Activated T-cell treated with anti-CD3 and anti-CD28 coated beads, Interleukin-2, amount 50 U/mL, for 4 hours (primary cell): Measurements from ENCODE around the gene ATP7B. TPM values are rescaled to one million over a fixed set of nuclear protein-coding genes. Genes with fewer than 3 reads are reported as not detected.

ENCODE experiments used
- ATAC-seq, 2 donors: fragments of 200-7000 bp; cut with Tn5 transposase; one replicate each; pipeline ENCODE4 v1.10.0; 2021
- DNase-seq: peaks from one replicate; pipeline ENCODE4 v3.0.0-alpha.2; 2020
- H3K27me3 Mint-ChIP-seq: one replicate; pipeline ENCODE4 v1.8.0; 2021; ENCODE audit warnings: low read depth, mixed read lengths
- H3K36me3 Mint-ChIP-seq: one replicate; pipeline ENCODE4 v1.8.0; 2022; ENCODE audit warnings: mixed read lengths; ENCODE audit not compliant: insufficient read depth
- H3K4me1 Mint-ChIP-seq: one replicate; pipeline ENCODE4 v1.8.0; 2021; ENCODE audit warnings: low read depth, mixed read lengths
- H3K4me3 Mint-ChIP-seq: one replicate; pipeline ENCODE4 v1.8.0; 2021; ENCODE audit warnings: mild to moderate bottlenecking, moderate library complexity, mixed read lengths
- H3K9me3 Mint-ChIP-seq: one replicate; pipeline ENCODE4 v1.8.0; 2021; ENCODE audit warnings: mixed read lengths
- total RNA-seq, 3 donors: library from RNA; stranded (reverse); gene quantifications; one replicate each; pipeline ENCODE4 v1.2.1, GENCODE V29; 2021

The ATP7B gene
- total RNA-seq, 3 donors from 2014 or later = 0.54 to 0.83 (median 0.61) TPM

GRCh38 chr13:51935326-51936171, 75.7 kb downstream of the ATP7B start:
- DNase-seq (no peak), ATAC-seq (no peak)
- Mint-ChIP-seq H3K27me3 (no peaks in the 10 kb centered on the region), H3K4me3 (no peak overlapping the region), H3K36me3 (no peaks in the 10 kb centered on the region), H3K4me1 (peaks cover 8% of the 10 kb centered on the region), H3K9me3 (no peaks in the 10 kb centered on the region)

GRCh38 chr13:51934461-51935087, 76.7 kb downstream of the ATP7B start:
- Mint-ChIP-seq H3K4me3 (no peak overlapping the region), H3K36me3 (no peaks in the 10 kb centered on the region), H3K9me3 (no peaks in the 10 kb centered on the region), H3K27me3 (no peaks in the 10 kb centered on the region), H3K4me1 (peaks cover 7% of the 10 kb centered on the region)
- no peak for ATAC-seq
- no peak for DNase-seq

GRCh38 chr13:51933466-51934058, 77.7 kb downstream of the ATP7B start:
- Mint-ChIP-seq H3K9me3 (no peaks in the 10 kb centered on the region), H3K36me3 (no peaks in the 10 kb centered on the region), H3K4me3 (no peak overlapping the region), H3K27me3 (no peaks in the 10 kb centered on the region), H3K4me1 (peaks cover 3% of the 10 kb centered on the region)
- DNase-seq (no peak), ATAC-seq (no peak)

GRCh38 chr13:51932231-51932630, 79.0 kb downstream of the ATP7B start:
- ATAC-seq (no peak), DNase-seq (no peak)
- Mint-ChIP-seq H3K4me3 (no peak overlapping the region), H3K27me3 (no peaks in the 10 kb centered on the region), H3K4me1 (peaks cover 2% of the 10 kb centered on the region), H3K36me3 (no peaks in the 10 kb centered on the region), H3K9me3 (no peaks in the 10 kb centered on the region)

- H3K9me3 Mint-ChIP-seq = no peaks in the 10 kb centered on the region
- DNase-seq (no peak), ATAC-seq (no peak)
- H3K4me3 Mint-ChIP-seq = no peak overlapping the region
- H3K27me3 Mint-ChIP-seq = no peaks in the 10 kb centered on the region
- peaks cover 2% of the 10 kb centered on the region for H3K4me1 Mint-ChIP-seq
- no peaks in the 10 kb centered on the region for H3K36me3 Mint-ChIP-seq
Observed at GRCh38 chr13:51931606-51932005, 79.6 kb downstream of the ATP7B start.

- H3K4me1 Mint-ChIP-seq = peaks cover 11% of the 10 kb centered on the region
- DNase-seq = no peak
- no peak for ATAC-seq
- H3K36me3 Mint-ChIP-seq = no peaks in the 10 kb centered on the region
- H3K9me3 Mint-ChIP-seq = no peaks in the 10 kb centered on the region
- H3K27me3 Mint-ChIP-seq = peaks cover 7% of the 10 kb centered on the region
- H3K4me3 Mint-ChIP-seq = no peak overlapping the region
Observed at GRCh38 chr13:51929699-51930098, 81.6 kb downstream of the ATP7B start.

- ATAC-seq (no peak), DNase-seq (no peak)
- Mint-ChIP-seq H3K4me1 (peaks cover 13% of the 10 kb centered on the region), H3K4me3 (no peak overlapping the region), H3K27me3 (peaks cover 8% of the 10 kb centered on the region), H3K36me3 (no peaks in the 10 kb centered on the region), H3K9me3 (no peaks in the 10 kb centered on the region)
Observed at GRCh38 chr13:51928231-51928630, 83.0 kb downstream of the ATP7B start.

- peaks cover 19% of the 10 kb centered on the region for H3K4me1 Mint-ChIP-seq
Observed at GRCh38 chr13:51927129-51927528, 84.1 kb downstream of the ATP7B start.

GRCh38 chr13:51926528-51926885, 84.7 kb downstream of the ATP7B start:
- DNase-seq = no peak
- Mint-ChIP-seq H3K4me3 (no peak overlapping the region), H3K36me3 (no peaks in the 10 kb centered on the region), H3K27me3 (peaks cover 8% of the 10 kb centered on the region), H3K4me1 (peaks cover 23% of the 10 kb centered on the region), H3K9me3 (no peaks in the 10 kb centered on the region)
- no peak for ATAC-seq

More at GRCh38 chr13:51927129-51927528, 84.1 kb downstream of the ATP7B start:
- peaks cover 8% of the 10 kb centered on the region for H3K27me3 Mint-ChIP-seq
- no peak overlapping the region for H3K4me3 Mint-ChIP-seq
- H3K9me3 Mint-ChIP-seq = no peaks in the 10 kb centered on the region
- no peaks in the 10 kb centered on the region for H3K36me3 Mint-ChIP-seq
- no peak for DNase-seq
- ATAC-seq = no peak

- H3K27me3 Mint-ChIP-seq = peaks cover 8% of the 10 kb centered on the region
- H3K36me3 Mint-ChIP-seq = no peaks in the 10 kb centered on the region
- DNase-seq (no peak), ATAC-seq (no peak)
- H3K4me3 Mint-ChIP-seq = no peak overlapping the region
- H3K9me3 Mint-ChIP-seq = no peaks in the 10 kb centered on the region
- H3K4me1 Mint-ChIP-seq = peaks cover 23% of the 10 kb centered on the region
Observed at GRCh38 chr13:51925865-51926527, 85.3 kb downstream of the ATP7B start.

- no peaks in the 10 kb centered on the region for H3K36me3 Mint-ChIP-seq
- ATAC-seq = no peak
- H3K27me3 Mint-ChIP-seq = peaks cover 8% of the 10 kb centered on the region
Observed at GRCh38 chr13:51924756-51925544, 86.3 kb downstream of the ATP7B start.

GRCh38 chr13:51923983-51924539, 87.2 kb downstream of the ATP7B start:
- Mint-ChIP-seq H3K27me3 (peaks cover 8% of the 10 kb centered on the region), H3K4me3 (no peak overlapping the region), H3K36me3 (no peaks in the 10 kb centered on the region), H3K9me3 (no peaks in the 10 kb centered on the region), H3K4me1 (peaks cover 23% of the 10 kb centered on the region)
- ATAC-seq (peak; percentile 32 to 38), DNase-seq (no peak)

More at GRCh38 chr13:51924756-51925544, 86.3 kb downstream of the ATP7B start:
- H3K9me3 Mint-ChIP-seq = no peaks in the 10 kb centered on the region
- H3K4me1 Mint-ChIP-seq = peaks cover 23% of the 10 kb centered on the region
- no peak for DNase-seq
- no peak overlapping the region for H3K4me3 Mint-ChIP-seq

GRCh38 chr13:51922771-51923480, 88.3 kb downstream of the ATP7B start:
- no peaks in the 10 kb centered on the region for H3K36me3 Mint-ChIP-seq
- ATAC-seq (no peak), DNase-seq (no peak)
- peaks cover 8% of the 10 kb centered on the region for H3K27me3 Mint-ChIP-seq
- peaks cover 23% of the 10 kb centered on the region for H3K4me1 Mint-ChIP-seq
- no peaks in the 10 kb centered on the region for H3K9me3 Mint-ChIP-seq
- no peak overlapping the region for H3K4me3 Mint-ChIP-seq
